ENCODE results near the gene PADI3.

Gene PADI3, protein sequence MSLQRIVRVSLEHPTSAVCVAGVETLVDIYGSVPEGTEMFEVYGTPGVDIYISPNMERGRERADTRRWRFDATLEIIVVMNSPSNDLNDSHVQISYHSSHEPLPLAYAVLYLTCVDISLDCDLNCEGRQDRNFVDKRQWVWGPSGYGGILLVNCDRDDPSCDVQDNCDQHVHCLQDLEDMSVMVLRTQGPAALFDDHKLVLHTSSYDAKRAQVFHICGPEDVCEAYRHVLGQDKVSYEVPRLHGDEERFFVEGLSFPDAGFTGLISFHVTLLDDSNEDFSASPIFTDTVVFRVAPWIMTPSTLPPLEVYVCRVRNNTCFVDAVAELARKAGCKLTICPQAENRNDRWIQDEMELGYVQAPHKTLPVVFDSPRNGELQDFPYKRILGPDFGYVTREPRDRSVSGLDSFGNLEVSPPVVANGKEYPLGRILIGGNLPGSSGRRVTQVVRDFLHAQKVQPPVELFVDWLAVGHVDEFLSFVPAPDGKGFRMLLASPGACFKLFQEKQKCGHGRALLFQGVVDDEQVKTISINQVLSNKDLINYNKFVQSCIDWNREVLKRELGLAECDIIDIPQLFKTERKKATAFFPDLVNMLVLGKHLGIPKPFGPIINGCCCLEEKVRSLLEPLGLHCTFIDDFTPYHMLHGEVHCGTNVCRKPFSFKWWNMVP

DNA sequence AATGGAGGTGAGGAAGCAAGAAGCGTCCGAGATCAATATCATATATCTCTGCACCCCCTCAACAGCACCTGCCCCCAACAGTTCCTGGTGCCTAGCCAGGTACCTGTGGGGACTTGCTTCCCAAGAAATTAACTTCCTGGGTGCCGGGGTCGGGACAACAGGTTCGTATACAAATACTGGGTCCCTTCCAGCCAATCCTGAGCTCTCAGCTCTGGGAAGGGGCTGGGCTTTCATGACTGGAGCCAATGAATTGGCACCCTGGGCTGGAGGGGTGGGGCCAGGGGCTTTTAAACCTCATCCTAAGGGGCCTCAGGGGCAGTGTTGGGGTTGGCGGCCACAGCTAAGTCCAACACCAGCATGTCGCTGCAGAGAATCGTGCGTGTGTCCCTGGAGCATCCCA lies at the start of gene PADI3:
Gene PADI3, plus strand, starts transcription at position 318 of the 400 bp plus-strand sequence. Its CDS starts 40 bp downstream, at position 358.
- no peak for DNase-seq (ENCODE audit: extremely low spot score)
- ChIA-PET CTCF (interaction anchor here (1.7 to 2.4 kb wide), 2 partner anchors 12 to 188 kb away, joined by 4 to 13 read pairs; no protein-coding TSS in a partner anchor), POLR2A (no interaction called here)
- TF ChIP-seq, protein P1, sequence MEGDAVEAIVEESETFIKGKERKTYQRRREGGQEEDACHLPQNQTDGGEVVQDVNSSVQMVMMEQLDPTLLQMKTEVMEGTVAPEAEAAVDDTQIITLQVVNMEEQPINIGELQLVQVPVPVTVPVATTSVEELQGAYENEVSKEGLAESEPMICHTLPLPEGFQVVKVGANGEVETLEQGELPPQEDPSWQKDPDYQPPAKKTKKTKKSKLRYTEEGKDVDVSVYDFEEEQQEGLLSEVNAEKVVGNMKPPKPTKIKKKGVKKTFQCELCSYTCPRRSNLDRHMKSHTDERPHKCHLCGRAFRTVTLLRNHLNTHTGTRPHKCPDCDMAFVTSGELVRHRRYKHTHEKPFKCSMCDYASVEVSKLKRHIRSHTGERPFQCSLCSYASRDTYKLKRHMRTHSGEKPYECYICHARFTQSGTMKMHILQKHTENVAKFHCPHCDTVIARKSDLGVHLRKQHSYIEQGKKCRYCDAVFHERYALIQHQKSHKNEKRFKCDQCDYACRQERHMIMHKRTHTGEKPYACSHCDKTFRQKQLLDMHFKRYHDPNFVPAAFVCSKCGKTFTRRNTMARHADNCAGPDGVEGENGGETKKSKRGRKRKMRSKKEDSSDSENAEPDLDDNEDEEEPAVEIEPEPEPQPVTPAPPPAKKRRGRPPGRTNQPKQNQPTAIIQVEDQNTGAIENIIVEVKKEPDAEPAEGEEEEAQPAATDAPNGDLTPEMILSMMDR (IDR thresholded peaks at IDR 0.05; ENCODE audit: control extremely low read depth, extremely low read depth, low read depth, missing control alignments): no peak

DNA sequence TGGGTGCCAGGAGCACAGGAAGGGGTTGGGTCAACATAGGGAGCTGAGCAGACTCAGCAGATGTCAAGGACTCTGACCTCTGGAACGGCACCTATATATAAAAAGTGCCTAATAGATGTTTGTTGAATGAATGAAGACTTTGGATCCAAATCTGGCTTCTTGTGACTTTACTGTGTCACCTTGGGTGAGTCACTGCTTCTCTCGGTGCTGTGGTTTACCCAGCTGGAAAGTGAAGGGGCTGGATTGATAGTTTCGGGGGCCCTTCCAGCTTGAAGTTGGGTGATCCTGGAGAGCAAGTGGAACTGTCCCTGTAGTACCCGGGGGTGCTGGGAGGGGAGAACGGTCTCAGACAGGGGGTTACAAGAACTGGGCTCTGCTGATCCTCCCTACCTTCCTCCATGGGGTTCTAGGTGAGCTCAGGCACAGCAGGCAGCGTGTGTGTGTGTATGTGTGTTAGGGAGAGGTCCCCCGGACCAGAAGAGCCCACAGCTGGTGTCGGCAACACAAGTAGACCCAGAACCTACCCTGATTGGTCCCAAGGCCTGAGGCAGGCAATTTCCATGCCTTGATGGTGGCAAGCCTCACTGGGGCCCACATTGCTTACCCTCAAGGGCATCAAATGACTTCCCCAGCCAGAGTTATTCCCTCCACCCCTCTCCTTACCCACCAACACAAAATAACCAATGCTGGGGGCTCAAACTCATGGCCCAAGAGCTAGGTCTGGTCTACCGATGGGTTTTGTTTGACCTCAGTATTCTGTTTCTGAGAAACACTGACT lies 49.4 kb upstream of the PADI3 start:
- TF ChIP-seq, protein P1 (IDR thresholded peaks at IDR 0.05; ENCODE audit: control extremely low read depth, extremely low read depth, low read depth, missing control alignments): no peak
- no peak for DNase-seq (ENCODE audit: extremely low spot score)
- CTCF ChIA-PET: interaction anchor here (1.8 to 2.5 kb wide), 2 partner anchors 13 to 38 kb away, joined by 4 to 8 read pairs; no protein-coding TSS in a partner anchor
- POLR2A ChIA-PET: no interaction called here

DNA sequence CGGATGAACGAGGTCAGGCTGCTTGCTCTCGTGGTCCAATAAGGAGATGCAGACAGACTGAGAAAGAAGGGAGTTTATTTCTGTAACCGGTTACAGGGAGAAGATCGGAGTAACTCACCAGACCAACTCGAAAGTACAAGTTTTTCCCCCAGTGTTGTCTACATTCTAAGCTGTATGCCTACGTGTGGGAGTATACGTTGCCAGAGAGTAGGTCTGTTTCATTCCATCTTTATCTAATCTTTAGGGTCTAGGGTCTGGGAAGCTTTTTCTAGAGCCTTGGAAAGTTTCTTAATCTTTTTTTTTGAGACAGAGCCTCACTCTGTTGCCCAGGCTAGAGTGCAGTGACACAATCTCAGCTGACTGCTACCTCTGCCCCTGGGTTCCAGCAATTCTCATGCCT lies 48.7 kb upstream of the PADI3 start:
- no peak for DNase-seq (ENCODE audit: extremely low spot score)
- ChIA-PET CTCF (interaction anchor here (1.2 to 2.5 kb wide), 3 partner anchors 12 to 74 kb away, joined by 3 to 8 read pairs (median 4); no protein-coding TSS in a partner anchor), POLR2A (no interaction called here)
- TF ChIP-seq, protein P1 (IDR thresholded peaks at IDR 0.05; ENCODE audit: control extremely low read depth, extremely low read depth, low read depth, missing control alignments): no peak

DNA sequence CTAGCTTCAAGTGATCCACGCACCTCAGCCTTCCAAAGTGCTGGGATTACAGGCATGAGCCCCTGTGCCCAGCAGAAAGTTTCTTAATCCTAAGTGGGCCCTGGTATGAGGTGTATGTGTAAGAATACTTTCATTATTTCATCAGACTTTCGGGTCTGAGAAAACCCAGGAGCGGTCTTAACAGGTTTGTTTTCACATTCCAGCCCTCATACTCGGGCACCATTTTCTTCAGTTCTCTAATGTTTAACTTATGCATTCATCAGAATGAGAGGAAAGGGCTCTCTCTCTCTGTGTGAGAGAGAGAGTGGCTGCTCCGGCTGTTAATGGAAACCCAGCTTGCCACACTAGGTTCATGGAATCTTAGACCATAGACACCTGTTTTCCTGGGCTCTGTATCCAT lies 48.1 kb upstream of the PADI3 start:
- DNase-seq (ENCODE audit: extremely low spot score): no peak
- POLR2A ChIA-PET: no interaction called here
- TF ChIP-seq, protein P1 (IDR thresholded peaks at IDR 0.05; ENCODE audit: control extremely low read depth, extremely low read depth, low read depth, missing control alignments): no peak
- CTCF ChIA-PET: interaction anchor here (1.2 kb wide), 1 partner anchor 75 kb away, joined by 3 read pairs; no protein-coding TSS in a partner anchor

DNA sequence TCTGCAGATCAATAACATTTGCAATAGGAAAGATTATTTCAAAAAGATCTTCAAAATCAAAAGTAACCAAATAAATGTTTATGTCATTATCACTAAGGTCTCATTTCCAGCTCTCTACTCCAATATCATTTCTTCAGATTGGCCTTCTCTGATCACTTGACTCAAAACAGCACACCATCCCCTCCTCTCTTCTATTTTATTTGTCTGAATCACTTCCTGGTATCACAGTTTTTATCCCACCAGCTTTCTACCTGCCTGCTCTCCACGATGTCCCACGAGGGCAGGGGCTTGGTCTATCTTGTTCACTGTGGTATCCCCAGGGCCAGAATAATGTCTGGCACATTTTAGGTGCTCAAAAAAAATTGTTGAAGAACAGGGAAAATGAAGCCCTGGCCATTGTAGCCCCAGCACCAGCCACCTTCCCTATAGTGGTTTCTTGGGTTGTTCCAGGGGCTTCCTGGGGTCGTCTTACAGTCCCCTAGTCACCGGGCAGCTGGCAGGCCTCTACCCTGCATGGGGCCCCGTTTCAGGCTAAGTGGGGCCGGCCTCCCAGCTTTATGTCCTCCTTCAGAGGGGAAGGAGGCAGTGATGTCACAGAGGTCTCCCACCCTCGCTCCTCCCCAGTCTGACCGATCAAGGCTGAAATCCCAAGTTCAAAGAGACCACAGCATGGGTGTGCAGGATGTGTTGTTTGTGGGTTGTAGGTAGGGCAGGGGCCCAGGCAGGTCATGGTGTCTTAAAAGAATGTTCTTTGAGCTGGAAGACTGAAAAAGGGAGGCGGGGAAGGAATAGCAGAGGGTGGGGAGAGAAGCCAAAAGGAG lies 47.5 kb upstream of the PADI3 start:
- POLR2A ChIA-PET: no interaction called here
- CTCF ChIA-PET: interaction anchor here (1.2 kb wide), 1 partner anchor 75 kb away, joined by 3 read pairs; no protein-coding TSS in a partner anchor

More for the DNA sequence above, 47.5 kb upstream of the PADI3 start:
- no peak for DNase-seq (ENCODE audit: extremely low spot score)
- TF ChIP-seq, protein P1 (IDR thresholded peaks at IDR 0.05; ENCODE audit: control extremely low read depth, extremely low read depth, low read depth, missing control alignments): no peak
